IMR-90 (cell line): ENCODE results near the gene CRY2. TPM values are rescaled to one million over a fixed set of nuclear protein-coding genes. Genes with fewer than 3 reads are reported as not detected.

ENCODE experiments used
- ATAC-seq: fragments of 200-7000 bp; cut with Tn5 transposase; 2 replicates; pipeline ENCODE4 v1.9.1; 2020; ENCODE audit warnings: low read depth, mild to moderate bottlenecking, moderate library complexity
- BruUV-seq: library from RNA; stranded (reverse); fragments of 400-500 nt; replicated peaks from 2 replicates; lab custom pipeline; 2021; lab: Mats Ljungman, UMichigan
- CTCF ChIA-PET: fragments of 300-600 bp; formaldehyde crosslinking; extraction: SDS; loops from one replicate; lab custom pipeline; 2021; ENCODE audit warnings: antibody characterized with exemption; lab: Yijun Ruan, JAX
- POLR2A ChIA-PET: fragments of 300-600 bp; sonication (Branson Sonifier 250); formaldehyde crosslinking; loops from one replicate; lab custom pipeline; 2022; ENCODE audit warnings: antibody characterized with exemption; ENCODE audit not compliant: unreplicated experiment; lab: Charles Lee
- DNase-seq: peaks from one replicate; pipeline ENCODE4 v3.0.0; 2013
- H2AFZ ChIP-seq: replicated peaks from 2 replicates; pipeline ENCODE3; 2013; ENCODE audit warnings: low read length, mild to moderate bottlenecking; ENCODE audit not compliant: poor library complexity
- H2AK5ac ChIP-seq: 2 replicates; pipeline ENCODE4 v1.6.1; 2013; ENCODE audit warnings: low read depth, low read length, inconsistent platforms
- H2AK9ac ChIP-seq: replicated peaks from 2 replicates; pipeline ENCODE3; 2013; ENCODE audit warnings: mild to moderate bottlenecking, low read depth, low read length, moderate library complexity; ENCODE audit not compliant: poor library complexity
- H2BK120ac ChIP-seq: 2 replicates; pipeline ENCODE4 v1.6.1; 2013; ENCODE audit warnings: low read depth, low read length, inconsistent platforms
- H2BK15ac ChIP-seq: 3 replicates; pipeline ENCODE4 v1.6.1; 2013; ENCODE audit warnings: low read depth, low read length, inconsistent platforms
- H2BK20ac ChIP-seq: 2 replicates; pipeline ENCODE4 v1.6.1; 2013; ENCODE audit warnings: low read depth, mild to moderate bottlenecking, inconsistent platforms, low read length, moderate library complexity
- H2BK5ac ChIP-seq: 2 replicates; pipeline ENCODE4 v1.6.1; 2013; ENCODE audit warnings: mild to moderate bottlenecking, low read depth, low read length, inconsistent platforms; ENCODE audit not compliant: poor library complexity, severe bottlenecking
- H3K14ac ChIP-seq: replicated peaks from 2 replicates; pipeline ENCODE4 v1.6.1; 2013; ENCODE audit warnings: low read depth, low read length, inconsistent platforms
- H3K18ac ChIP-seq: 2 replicates; pipeline ENCODE4 v1.6.1; 2013; ENCODE audit warnings: low read depth, low read length, control low read depth
- H3K23ac ChIP-seq: 2 replicates; pipeline ENCODE4 v1.6.1; 2013; ENCODE audit warnings: low read depth, low read length, inconsistent platforms
- H3K27ac ChIP-seq: 2 replicates; pipeline ENCODE4 v1.5.1; 2013; ENCODE audit warnings: mild to moderate bottlenecking, control low read depth, low read length; ENCODE audit not compliant: insufficient read depth
- H3K27me3 ChIP-seq: 2 replicates; pipeline ENCODE4 v1.6.1; 2013; ENCODE audit warnings: low read length; ENCODE audit not compliant: control insufficient read depth, insufficient read depth
- H3K36me3 ChIP-seq: 2 replicates; pipeline ENCODE4 v1.6.1; 2013; ENCODE audit warnings: low read length, mixed read lengths; ENCODE audit not compliant: control insufficient read depth, insufficient read depth
- H3K4ac ChIP-seq: 2 replicates; pipeline ENCODE4 v1.6.1; 2013; ENCODE audit warnings: low read depth, low read length, inconsistent platforms
- H3K4me1 ChIP-seq: 2 replicates; pipeline ENCODE4 v1.6.1; 2013; ENCODE audit warnings: low read length, mixed read lengths; ENCODE audit not compliant: control insufficient read depth, insufficient read depth
- H3K4me2 ChIP-seq: 2 replicates; pipeline ENCODE4 v1.6.1; 2013; ENCODE audit warnings: low read depth, mild to moderate bottlenecking, control low read depth, low read length, moderate library complexity
- H3K4me3 ChIP-seq: 2 replicates; pipeline ENCODE4 v1.5.1; 2013; ENCODE audit warnings: low read depth, mild to moderate bottlenecking, control low read depth, low read length, moderate library complexity; ENCODE audit not compliant: insufficient read depth
- H3K56ac ChIP-seq: 2 replicates; pipeline ENCODE4 v1.6.1; 2013; ENCODE audit warnings: low read length, inconsistent platforms; ENCODE audit not compliant: insufficient read depth; ENCODE audit errors: extremely low read depth
- H3K79me1 ChIP-seq, 2 experiments: 2 replicates each; pipeline ENCODE4 v1.6.1; 2013; ENCODE audit warnings: low read length in 2 of 2, inconsistent platforms in 1 of 2, low read depth in 1 of 2
- H3K9ac ChIP-seq: 2 replicates; pipeline ENCODE4 v1.6.1; 2013; ENCODE audit warnings: low read depth, low read length, control low read depth
- H3K9me1 ChIP-seq: 2 replicates; pipeline ENCODE4 v1.6.1; 2013; ENCODE audit warnings: low read length, inconsistent platforms; ENCODE audit not compliant: insufficient read depth
- H3K9me3 ChIP-seq: 2 replicates; pipeline ENCODE4 v1.6.1; 2013; ENCODE audit warnings: low read length; ENCODE audit not compliant: control insufficient read depth, insufficient read depth
- H4K20me1 ChIP-seq: 2 replicates; pipeline ENCODE4 v1.6.1; 2013; ENCODE audit warnings: low read length, inconsistent platforms; ENCODE audit not compliant: insufficient read depth
- H4K5ac ChIP-seq: 2 replicates; pipeline ENCODE4 v1.6.1; 2013; ENCODE audit warnings: mild to moderate bottlenecking, low read depth, low read length, control low read depth
- H4K8ac ChIP-seq, 2 experiments: 2 replicates each; pipeline ENCODE4 v1.6.1; 2013; ENCODE audit warnings: low read depth in 2 of 2, low read length in 2 of 2, control low read depth in 1 of 2, inconsistent platforms in 1 of 2
- H4K91ac ChIP-seq: 2 replicates; pipeline ENCODE4 v1.6.1; 2013; ENCODE audit warnings: low read depth, low read length, inconsistent platforms; ENCODE audit not compliant: insufficient read depth
- BHLHE40 ChIP-seq: fragments of 150-350 bp; IDR thresholded peaks from 2 replicates; pipeline ENCODE4 v1.6.1; 2016; ENCODE audit warnings: mild to moderate bottlenecking, low read depth, low read length
- CHD1 ChIP-seq: IDR thresholded peaks from 2 replicates; pipeline ENCODE4 v1.6.1; 2012; ENCODE audit warnings: low read depth, low read length, improper control_type of control experiment
- CTCF ChIP-seq: conservative IDR thresholded peaks from 2 replicates; pipeline ENCODE4 v1.5.1; 2012; ENCODE audit warnings: mild to moderate bottlenecking, low read depth, low read length, improper control_type of control experiment
- ELK1 ChIP-seq: fragments of 150-350 bp; IDR thresholded peaks from 2 replicates; pipeline ENCODE4 v1.6.1; 2016; ENCODE audit warnings: low read depth, mild to moderate bottlenecking, low read length, moderate library complexity, borderline replicate concordance
- FOS ChIP-seq: fragments of 150-350 bp; IDR thresholded peaks from 2 replicates; pipeline ENCODE4 v1.6.1; 2016; ENCODE audit warnings: low read depth, low read length
- MAZ ChIP-seq: IDR thresholded peaks from 2 replicates; pipeline ENCODE4 v1.6.1; 2012; ENCODE audit warnings: low read depth, mild to moderate bottlenecking, low read length, improper control_type of control experiment, moderate library complexity, borderline replicate concordance
- MXI1 ChIP-seq: IDR thresholded peaks from 2 replicates; pipeline ENCODE4 v1.6.1; 2012; ENCODE audit warnings: low read depth, mild to moderate bottlenecking, low read length, moderate library complexity, borderline replicate concordance
- NFE2L2 ChIP-seq: fragments of 150-350 bp; IDR thresholded peaks from 2 replicates; pipeline ENCODE4 v1.6.1; 2016; ENCODE audit warnings: low read depth, mild to moderate bottlenecking, low read length
- POLR2A ChIP-seq: IDR thresholded peaks from 2 replicates; pipeline ENCODE4 v1.6.1; 2012; ENCODE audit warnings: mild to moderate bottlenecking, low read depth, low read length
- RAD21 ChIP-seq: IDR thresholded peaks from 2 replicates; pipeline ENCODE4 v1.6.1; 2012; ENCODE audit warnings: low read length, improper control_type of control experiment
- RCOR1 ChIP-seq: IDR thresholded peaks from 2 replicates; pipeline ENCODE4 v1.6.1; 2012; ENCODE audit warnings: mild to moderate bottlenecking, low read length, improper control_type of control experiment; ENCODE audit not compliant: insufficient replicate concordance
- RFX5 ChIP-seq: IDR thresholded peaks from 2 replicates; pipeline ENCODE4 v1.8.0; 2012; ENCODE audit warnings: low read depth, mild to moderate bottlenecking, low read length, moderate library complexity
- WGBS, 2 experiments: methylation state at CpG; one replicate each; pipeline versions ENCODE4 v1.1.5 to v1.1.7; 2013; ENCODE audit warnings: missing lambda C conversion rate in 2 of 2; ENCODE audit not compliant: insufficient read length in 1 of 2; ENCODE audit errors: extremely low coverage in 2 of 2; 5-methylcytosine and 5-hydroxymethylcytosine counted together
- dilution Hi-C: fragments of 300-500 bp; cut with HindIII; formaldehyde crosslinking; loops from one replicate; pipeline ENCODE4 v1.14.3; 2018; ENCODE audit warnings: low sequenced_read_pairs; ENCODE audit not compliant: unreplicated experiment
- in situ Hi-C: fragments of 300-500 bp; cut with MboI; formaldehyde crosslinking; loops from 3 replicates; pipeline ENCODE4 v1.14.3; 2019; ENCODE audit warnings: low sequenced_read_pairs, inconsistent platforms, mixed read lengths
- intact Hi-C: fragments of 100-400 bp; cut with micrococcal nuclease; formaldehyde crosslinking; loops from 2 replicates; pipeline ENCODE4 v1.10.0; 2022
- polyA plus RNA-seq, 3 experiments: library from polyadenylated mRNA; depleted of rRNA; stranded (reverse); fragments of >200 nt; gene quantifications; 2 replicates each; pipeline ENCODE4 v1.2.3, GENCODE V29; 2012; ENCODE audit warnings: low replicate concordance in 1 of 3
- total RNA-seq: library from RNA; depleted of rRNA; stranded (reverse); fragments of >200 nt; gene quantifications from 2 replicates; pipeline ENCODE4 v1.2.3, GENCODE V29; 2012

The CRY2 gene
- total and polyA plus RNA-seq, 2 of the 4 experiments (the other 2 are of a cell fraction), result 12.2 to 13.1 TPM

- no peak overlapping the region for H2BK5ac ChIP-seq
- H3K9me3 ChIP-seq, result no peaks in the 10 kb centered on the region
- H3K79me1 ChIP-seq, result peaks cover 0 to 4% of the 10 kb centered on the region in 2 experiments; a peak in 1 of 4 replicates
- CTCF ChIA-PET, result no interaction called here
- ATAC-seq (no peak), DNase-seq (no peak)
- WGBS, 2 experiments, result 4% methylated on average over 13 of the region's 19 CpGs; no CpG with 5 or more reads in 1 of the 2 experiments
- H3K4ac ChIP-seq, result no peak overlapping the region
- H3K14ac ChIP-seq, result no peak overlapping the region
- H2AK9ac ChIP-seq, result no peak overlapping the region
- H2BK20ac ChIP-seq, result no peak overlapping the region
- peaks cover 7% of the 10 kb centered on the region; the same call in 1 of the 2 replicates for H3K4me1 ChIP-seq
- H3K36me3 ChIP-seq, result no peaks in the 10 kb centered on the region
- H3K4me2 ChIP-seq, result no peak overlapping the region
- in situ Hi-C loops, result no loop called here
- intact Hi-C loops, result no loop called here
- no peak overlapping the region for H4K5ac ChIP-seq
- H3K27me3 ChIP-seq, result peaks cover 38% of the 10 kb centered on the region
- H3K18ac ChIP-seq, result no peak overlapping the region
- dilution Hi-C loops, result no loop called here
- no peak overlapping the region for H3K56ac ChIP-seq
- no peak overlapping the region for H3K9ac ChIP-seq
- no peak overlapping the region for H2AK5ac ChIP-seq
- no peak overlapping the region for H4K91ac ChIP-seq
- POLR2A ChIA-PET, result no interaction called here
- no peak overlapping the region for H2BK15ac ChIP-seq
- no peak overlapping the region for H3K23ac ChIP-seq
- H4K20me1 ChIP-seq, result peaks cover 18% of the 10 kb centered on the region
- no peak overlapping the region for H4K8ac ChIP-seq
- no peaks in the 10 kb centered on the region; the same call in 1 of the 2 replicates for H3K9me1 ChIP-seq
- no peak overlapping the region for H3K4me3 ChIP-seq
- no peak overlapping the region for H2BK120ac ChIP-seq
- H2AFZ ChIP-seq, result no peak overlapping the region
- no TSS peak for BruUV-seq
- no peak overlapping the region for H3K27ac ChIP-seq
- no peak for TF ChIP-seq FOS
- no peak for TF ChIP-seq MXI1
- no peak for TF ChIP-seq RAD21
- no peak for TF ChIP-seq POLR2A
- TF ChIP-seq RCOR1, result no peak
- no peak for TF ChIP-seq RFX5
- no peak for TF ChIP-seq MAZ
- TF ChIP-seq CHD1, result no peak
- TF ChIP-seq BHLHE40, result no peak
- TF ChIP-seq NFE2L2, result no peak
- TF ChIP-seq CTCF, result no peak
- TF ChIP-seq ELK1, result no peak
Measured at GRCh38 chr11:45896422-45896984, 49.2 kb downstream of the CRY2 start.
